WTC11 (cell line): ENCODE measurements around the gene ROBO1. TPM values are rescaled to one million over a fixed set of nuclear protein-coding genes. Genes with fewer than 3 reads are reported as not detected.

ENCODE experiments used
- ATAC-seq: fragments of 200-7000 bp; cut with Tn5 transposase; 2 replicates; pipeline ENCODE4 v1.10.0; 2021; ENCODE audit warnings: mild to moderate bottlenecking, moderate library complexity
- CTCF ChIA-PET: fragments of 300-600 bp; sonication (Branson Sonifier 250); formaldehyde crosslinking; loops from one replicate; lab custom pipeline; 2021; ENCODE audit warnings: antibody characterized with exemption; lab: Charles Lee
- POLR2A ChIA-PET: fragments of 350-600 bp; sonication (Branson Sonifier 250); formaldehyde crosslinking; loops from one replicate; lab custom pipeline; 2021; ENCODE audit warnings: antibody characterized with exemption; lab: Charles Lee
- DNase-seq: peaks from one replicate; pipeline ENCODE4 v3.0.0; 2021; ENCODE audit warnings: low spot score
- H3K27ac Mint-ChIP-seq: 2 replicates; pipeline ENCODE4 v1.8.0; 2021; ENCODE audit warnings: mixed read lengths
- H3K27me3 Mint-ChIP-seq: 2 replicates; pipeline ENCODE4 v1.8.0; 2021; ENCODE audit warnings: low read depth, mild to moderate bottlenecking, moderate library complexity, mixed read lengths
- H3K36me3 Mint-ChIP-seq: 2 replicates; pipeline ENCODE4 v1.8.0; 2021; ENCODE audit warnings: mixed read lengths
- H3K4me1 Mint-ChIP-seq: 2 replicates; pipeline ENCODE4 v1.8.0; 2022; ENCODE audit warnings: mixed read lengths
- H3K4me3 Mint-ChIP-seq: 2 replicates; pipeline ENCODE4 v1.8.0; 2021; ENCODE audit warnings: mild to moderate bottlenecking, moderate library complexity, mixed read lengths
- H3K9me3 Mint-ChIP-seq: 2 replicates; pipeline ENCODE4 v1.8.0; 2021; ENCODE audit warnings: mixed read lengths
- ATF2 ChIP-seq: sonication (generic); formaldehyde crosslinking; IDR thresholded peaks from 2 replicates; pipeline ENCODE4 v1.8.1; 2022; ENCODE audit warnings: low read depth, missing genetic modification reagents, borderline replicate concordance
- CREB1 ChIP-seq: sonication (generic); formaldehyde crosslinking; IDR thresholded peaks from 2 replicates; pipeline ENCODE4 v1.8.0; 2023; ENCODE audit warnings: mild to moderate bottlenecking, missing genetic modification reagents
- FOXP4 ChIP-seq: sonication (generic); formaldehyde crosslinking; IDR thresholded peaks from 2 replicates; pipeline ENCODE4 v1.8.0; 2022; ENCODE audit warnings: mild to moderate bottlenecking, missing genetic modification reagents
- GRHL2 ChIP-seq: fragments of 250-450 bp; sonication (Bioruptor Pico); IDR thresholded peaks from 2 replicates; pipeline ENCODE4 v1.8.0; 2022; ENCODE audit warnings: mild to moderate bottlenecking, moderate library complexity; ENCODE audit not compliant: insufficient replicate concordance, severe bottlenecking
- HMGA2 ChIP-seq: fragments of 250-450 bp; sonication (Bioruptor Pico); IDR thresholded peaks from 2 replicates; pipeline ENCODE4 v1.4.0; 2021; ENCODE audit warnings: mild to moderate bottlenecking, moderate library complexity
- IRF2 ChIP-seq: sonication (generic); formaldehyde crosslinking; IDR thresholded peaks from 2 replicates; pipeline ENCODE4 v1.8.0; 2022; ENCODE audit warnings: low read depth, missing genetic modification reagents, borderline replicate concordance
- MYBL2 ChIP-seq: sonication (generic); formaldehyde crosslinking; IDR thresholded peaks from 2 replicates; pipeline ENCODE4 v1.8.1; 2023; ENCODE audit warnings: mild to moderate bottlenecking, moderate library complexity, missing genetic modification reagents
- NFATC4 ChIP-seq: fragments of 250-450 bp; sonication (Bioruptor Pico); IDR thresholded peaks from 2 replicates; pipeline ENCODE4 v1.9.0; 2021; ENCODE audit warnings: mild to moderate bottlenecking
- NFE2L1 ChIP-seq: sonication (generic); formaldehyde crosslinking; IDR thresholded peaks from 2 replicates; pipeline ENCODE4 v1.8.1; 2023; ENCODE audit warnings: missing genetic modification reagents
- NR2C2 ChIP-seq: sonication (generic); formaldehyde crosslinking; IDR thresholded peaks from 2 replicates; pipeline ENCODE4 v1.8.0; 2022; ENCODE audit warnings: mild to moderate bottlenecking, missing genetic modification reagents
- RELA ChIP-seq: sonication (generic); formaldehyde crosslinking; IDR thresholded peaks from 2 replicates; pipeline ENCODE4 v1.8.1; 2022; ENCODE audit warnings: missing genetic modification reagents, mild to moderate bottlenecking, borderline replicate concordance
- STAT6 ChIP-seq: sonication (generic); formaldehyde crosslinking; conservative IDR thresholded peaks from 2 replicates; pipeline ENCODE4 v1.8.1; 2023; ENCODE audit warnings: mild to moderate bottlenecking, low read depth, missing genetic modification reagents, moderate library complexity
- ZNF317 ChIP-seq: sonication (generic); formaldehyde crosslinking; IDR thresholded peaks from 2 replicates; pipeline ENCODE4 v1.8.1; 2023; ENCODE audit warnings: low read depth, mild to moderate bottlenecking, moderate library complexity, missing genetic modification reagents, borderline replicate concordance
- ZNF512 ChIP-seq: sonication (generic); formaldehyde crosslinking; IDR thresholded peaks from 2 replicates; pipeline ENCODE4 v1.8.1; 2022; ENCODE audit warnings: missing genetic modification reagents, borderline replicate concordance
- ZNF532 ChIP-seq: fragments of 250-450 bp; sonication (Bioruptor Pico); IDR thresholded peaks from 2 replicates; pipeline ENCODE4 v1.9.0; 2021; ENCODE audit warnings: mild to moderate bottlenecking, borderline replicate concordance
- total RNA-seq: library from RNA; stranded (reverse); gene quantifications from 3 replicates; pipeline ENCODE4 v1.2.3, GENCODE V29; 2021
- TF ChIP-seq, protein P1 (sequence below): sonication (generic); formaldehyde crosslinking; IDR thresholded peaks from 2 replicates; pipeline ENCODE4 v1.8.1; 2022; ENCODE audit warnings: low read depth, mild to moderate bottlenecking, moderate library complexity, missing genetic modification reagents, borderline replicate concordance
- TF ChIP-seq, protein P2 (sequence below): sonication (generic); formaldehyde crosslinking; IDR thresholded peaks from 2 replicates; pipeline ENCODE4 v1.8.0; 2023; ENCODE audit warnings: mild to moderate bottlenecking, missing genetic modification reagents
- TF ChIP-seq, protein P3 (sequence below): sonication (generic); formaldehyde crosslinking; conservative IDR thresholded peaks from 2 replicates; pipeline ENCODE4 v1.8.1; 2022; ENCODE audit warnings: mild to moderate bottlenecking, missing genetic modification reagents

ROBO1 gene
- total RNA-seq, 1 experiment from 2014 or later = 90.9 TPM

DNA sequence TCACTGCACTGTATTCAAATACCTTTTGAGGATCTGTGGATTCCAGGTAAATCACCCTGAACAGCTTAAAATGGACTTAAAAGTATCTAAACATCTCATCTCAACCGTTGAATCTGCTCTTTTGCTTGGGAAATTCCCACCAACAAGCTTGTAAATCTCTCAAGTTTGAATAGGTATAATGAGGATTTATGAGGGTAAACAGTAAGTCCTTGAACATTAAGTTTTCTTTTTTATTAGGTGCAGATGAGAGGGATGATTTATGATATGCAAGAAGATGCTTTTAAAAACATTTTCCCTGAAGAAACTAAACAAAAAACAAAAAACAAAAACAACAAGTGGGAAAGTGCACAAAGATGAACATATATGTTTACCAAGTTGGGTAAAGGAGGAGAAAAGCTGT is 290.6 kb downstream of the ROBO1 start:
- POLR2A ChIA-PET = no interaction called here
- TF ChIP-seq IRF2 (no peak), NFE2L1 (no peak), HMGA2 (CRISPR knock-in tag) (no peak), NFATC4 (no peak), FOXP4 (CRISPR knock-in tag) (no peak), ATF2 (CRISPR knock-in tag) (no peak), ZNF317 (CRISPR knock-in tag) (no peak), MYBL2 (CRISPR knock-in tag) (no peak), STAT6 (CRISPR knock-in tag) (no peak), NR2C2 (CRISPR knock-in tag) (no peak), ZNF512 (no peak), ZNF532 (no peak), CREB1 (CRISPR knock-in tag) (no peak), GRHL2 (no peak), RELA (CRISPR knock-in tag) (no peak)
- TF ChIP-seq, protein P1, sequence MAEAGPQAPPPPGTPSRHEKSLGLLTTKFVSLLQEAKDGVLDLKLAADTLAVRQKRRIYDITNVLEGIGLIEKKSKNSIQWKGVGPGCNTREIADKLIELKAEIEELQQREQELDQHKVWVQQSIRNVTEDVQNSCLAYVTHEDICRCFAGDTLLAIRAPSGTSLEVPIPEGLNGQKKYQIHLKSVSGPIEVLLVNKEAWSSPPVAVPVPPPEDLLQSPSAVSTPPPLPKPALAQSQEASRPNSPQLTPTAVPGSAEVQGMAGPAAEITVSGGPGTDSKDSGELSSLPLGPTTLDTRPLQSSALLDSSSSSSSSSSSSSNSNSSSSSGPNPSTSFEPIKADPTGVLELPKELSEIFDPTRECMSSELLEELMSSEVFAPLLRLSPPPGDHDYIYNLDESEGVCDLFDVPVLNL (CRISPR knock-in tag) = no peak
- TF ChIP-seq, protein P2, sequence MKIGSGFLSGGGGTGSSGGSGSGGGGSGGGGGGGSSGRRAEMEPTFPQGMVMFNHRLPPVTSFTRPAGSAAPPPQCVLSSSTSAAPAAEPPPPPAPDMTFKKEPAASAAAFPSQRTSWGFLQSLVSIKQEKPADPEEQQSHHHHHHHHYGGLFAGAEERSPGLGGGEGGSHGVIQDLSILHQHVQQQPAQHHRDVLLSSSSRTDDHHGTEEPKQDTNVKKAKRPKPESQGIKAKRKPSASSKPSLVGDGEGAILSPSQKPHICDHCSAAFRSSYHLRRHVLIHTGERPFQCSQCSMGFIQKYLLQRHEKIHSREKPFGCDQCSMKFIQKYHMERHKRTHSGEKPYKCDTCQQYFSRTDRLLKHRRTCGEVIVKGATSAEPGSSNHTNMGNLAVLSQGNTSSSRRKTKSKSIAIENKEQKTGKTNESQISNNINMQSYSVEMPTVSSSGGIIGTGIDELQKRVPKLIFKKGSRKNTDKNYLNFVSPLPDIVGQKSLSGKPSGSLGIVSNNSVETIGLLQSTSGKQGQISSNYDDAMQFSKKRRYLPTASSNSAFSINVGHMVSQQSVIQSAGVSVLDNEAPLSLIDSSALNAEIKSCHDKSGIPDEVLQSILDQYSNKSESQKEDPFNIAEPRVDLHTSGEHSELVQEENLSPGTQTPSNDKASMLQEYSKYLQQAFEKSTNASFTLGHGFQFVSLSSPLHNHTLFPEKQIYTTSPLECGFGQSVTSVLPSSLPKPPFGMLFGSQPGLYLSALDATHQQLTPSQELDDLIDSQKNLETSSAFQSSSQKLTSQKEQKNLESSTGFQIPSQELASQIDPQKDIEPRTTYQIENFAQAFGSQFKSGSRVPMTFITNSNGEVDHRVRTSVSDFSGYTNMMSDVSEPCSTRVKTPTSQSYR (CRISPR knock-in tag) = no peak
- TF ChIP-seq, protein P3, sequence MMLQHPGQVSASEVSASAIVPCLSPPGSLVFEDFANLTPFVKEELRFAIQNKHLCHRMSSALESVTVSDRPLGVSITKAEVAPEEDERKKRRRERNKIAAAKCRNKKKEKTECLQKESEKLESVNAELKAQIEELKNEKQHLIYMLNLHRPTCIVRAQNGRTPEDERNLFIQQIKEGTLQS = no peak
- TF ChIP-seq, all 79 proteins: peak for 0
- no peak overlapping the region for H3K4me3 Mint-ChIP-seq
- peaks cover 7% of the 10 kb centered on the region; the same call in 1 of the 2 replicates for H3K4me1 Mint-ChIP-seq
- H3K9me3 Mint-ChIP-seq = peaks cover 6% of the 10 kb centered on the region; the same call in 1 of the 2 replicates
- H3K27me3 Mint-ChIP-seq = no peaks in the 10 kb centered on the region
- CTCF ChIA-PET = no interaction called here
- ATAC-seq (no peak), DNase-seq (no peak)
- no peaks in the 10 kb centered on the region for H3K36me3 Mint-ChIP-seq
- no peak overlapping the region for H3K27ac Mint-ChIP-seq
